Measurements from ENCODE around the gene CIT. TPM values are rescaled to one million over a fixed set of nuclear protein-coding genes. Genes with fewer than 3 reads are reported as not detected.
"Not testable (repeated sequence)": the region's sequence is repeated elsewhere in the genome, so short reads cannot be mapped to it uniquely, and the experiment has no call there.

Gene CIT
- total and polyA plus RNA-seq, 2 donors (not counting 3 experiments of a cell fraction or from before 2014, with no cell fraction given): 13.3 to 61.8 TPM

- no peak overlapping the region for H3K27ac ChIP-seq (ENCODE audit: insufficient read depth, low read depth, low read length)
- no peaks in the 10 kb centered on the region for H3K9me3 ChIP-seq (replicated peaks; ENCODE audit: control insufficient read depth, insufficient read depth, low read length)
- no peaks in the 10 kb centered on the region for H3K79me2 ChIP-seq (ENCODE audit: control insufficient read depth, insufficient read depth, low read length)
- FAIRE-seq: no peak
- H3K9ac ChIP-seq (replicated peaks; ENCODE audit: extremely low read depth, insufficient read depth, low read length): no peak overlapping the region
- no TSS peak for BruUV-seq (replicated peaks)
- no peaks in the 10 kb centered on the region for H3K4me1 ChIP-seq (ENCODE audit: control insufficient read depth, extremely low read depth, insufficient read depth, low read length)
- TF ChIP-seq POLR2AphosphoS5 (IDR thresholded peaks at IDR 0.05; ENCODE audit: insufficient read depth, low read depth, low read length): no peak
- TF ChIP-seq MYC (IDR thresholded peaks at IDR 0.05; ENCODE audit: low read depth, low read length): no peak
- no peak for TF ChIP-seq EZH2 (IDR thresholded peaks at IDR 0.05; ENCODE audit: borderline replicate concordance, low read depth, low read length, severe bottlenecking)
- TF ChIP-seq GATA2 (IDR thresholded peaks at IDR 0.05; ENCODE audit: insufficient read depth, insufficient read length, low read depth, low read length): no peak
- TF ChIP-seq MAX (IDR thresholded peaks at IDR 0.05; ENCODE audit: insufficient read depth, insufficient read length): no peak
- no peak for TF ChIP-seq POLR2A (IDR thresholded peaks at IDR 0.05; ENCODE audit: low read depth, low read length)
- no peak for TF ChIP-seq CTCF (IDR thresholded peaks at IDR 0.05; ENCODE audit: extremely low read depth in 1 of 2, insufficient read depth in 1 of 2, low read depth in 1 of 2, low read length in 2 of 2)
- TF ChIP-seq FOS (IDR thresholded peaks at IDR 0.05; ENCODE audit: borderline replicate concordance, insufficient read depth, low read length): no peak
- TF ChIP-seq JUN (IDR thresholded peaks at IDR 0.05; ENCODE audit: borderline replicate concordance, insufficient read depth, insufficient read length, low read depth): no peak
- ChIA-PET CTCF (interaction anchor here (0.7 to 1.5 kb wide), 3 partner anchors 17 to 441 kb away, joined by 3 read pairs; no protein-coding TSS in a partner anchor), POLR2A (no interaction called here)
- no peak for DNase-seq (ENCODE audit: low read depth, low spot score)
- no peaks in the 10 kb centered on the region for H4K20me1 ChIP-seq (replicated peaks; ENCODE audit: control insufficient read depth, extremely low read depth, insufficient read depth, low read length)
- intact Hi-C loops (cut with micrococcal nuclease): no loop called here
- H3K27me3 ChIP-seq (ENCODE audit: control insufficient read depth in 2 of 2, insufficient read depth in 2 of 2, low read length in 2 of 2): peaks cover 0 to 4% of the 10 kb centered on the region in 2 experiments
- H3K4me2 ChIP-seq (ENCODE audit: insufficient read depth, low read length): no peak overlapping the region
- no peak overlapping the region for H3K4me3 ChIP-seq (replicated peaks in 1 of 3; ENCODE audit: insufficient read depth in 1 of 3, low read depth in 1 of 3, low read length in 3 of 3)
- dilution Hi-C loops (cut with MboI; ENCODE audit: extremely low pct_ligation_motif_present, low sequenced_read_pairs): no loop called here
- no peaks in the 10 kb centered on the region for H3K9me1 ChIP-seq (replicated peaks; ENCODE audit: control insufficient read depth, extremely low read depth, insufficient read depth, low read length)
- no peak overlapping the region for H2AFZ ChIP-seq (ENCODE audit: low read depth, low read length)
- no peaks in the 10 kb centered on the region for H3K36me3 ChIP-seq (ENCODE audit: control insufficient read depth in 2 of 2, extremely low read depth in 1 of 2, insufficient read depth in 2 of 2, low read length in 2 of 2)
These were observed 8.4 kb upstream of the CIT start for GRCh38 chr12:119885549-119885948.

GRCh38 chr12:119883791-119884190, 6.7 kb upstream of the CIT start:
- H3K9me3 ChIP-seq (replicated peaks; ENCODE audit: control insufficient read depth, insufficient read depth, low read length); H3K27me3 ChIP-seq (ENCODE audit: control insufficient read depth in 2 of 2, insufficient read depth in 2 of 2, low read length in 2 of 2); H4K20me1 ChIP-seq (replicated peaks; ENCODE audit: control insufficient read depth, extremely low read depth, insufficient read depth, low read length); H3K36me3 ChIP-seq (ENCODE audit: control insufficient read depth in 2 of 2, extremely low read depth in 1 of 2, insufficient read depth in 2 of 2, low read length in 2 of 2); H3K4me1 ChIP-seq (ENCODE audit: control insufficient read depth, extremely low read depth, insufficient read depth, low read length); H3K9me1 ChIP-seq (replicated peaks; ENCODE audit: control insufficient read depth, extremely low read depth, insufficient read depth, low read length); POLR2A ChIA-PET; dilution Hi-C loops (cut with MboI; ENCODE audit: extremely low pct_ligation_motif_present, low sequenced_read_pairs); H3K27ac ChIP-seq (ENCODE audit: insufficient read depth, low read depth, low read length); H3K4me3 ChIP-seq (replicated peaks in 1 of 3; ENCODE audit: insufficient read depth in 1 of 3, low read depth in 1 of 3, low read length in 3 of 3); H3K79me2 ChIP-seq (ENCODE audit: control insufficient read depth, insufficient read depth, low read length); BruUV-seq (replicated peaks); DNase-seq (ENCODE audit: low read depth, low spot score); H3K9ac ChIP-seq (replicated peaks; ENCODE audit: extremely low read depth, insufficient read depth, low read length); H3K4me2 ChIP-seq (ENCODE audit: insufficient read depth, low read length); intact Hi-C loops (cut with micrococcal nuclease); H2AFZ ChIP-seq (ENCODE audit: low read depth, low read length); FAIRE-seq; CTCF ChIA-PET: not testable (repeated sequence)
